NB4 (cell line): Measurements from ENCODE around the gene EXOC6.

Source experiments
- DNase-seq: peaks from one replicate; pipeline ENCODE4 v3.0.0; 2010; ENCODE audit warnings: low read depth
- H3K4me3 ChIP-seq: one replicate; pipeline ENCODE4 v1.5.1; 2011; ENCODE audit warnings: mild to moderate bottlenecking, low read depth, low read length, moderate library complexity
- MYC ChIP-seq: IDR thresholded peaks from 2 replicates; pipeline ENCODE4 v1.6.1; 2011; ENCODE audit warnings: low read depth, low read length
- POLR2A ChIP-seq: IDR thresholded peaks from 2 replicates; pipeline ENCODE4 v1.6.1; 2011; ENCODE audit warnings: mild to moderate bottlenecking; ENCODE audit not compliant: insufficient read length; ENCODE audit errors: extremely low read depth
- TF ChIP-seq, protein P1 (sequence below): IDR thresholded peaks from one replicate; pipeline ENCODE4 v1.5.1; 2012; ENCODE audit warnings: low read depth, low read length
- TF ChIP-seq, protein P2 (sequence below): IDR thresholded peaks from 2 replicates; pipeline ENCODE4 v1.6.1; 2011; ENCODE audit warnings: low read depth, low read length

Gene EXOC6

DNA sequence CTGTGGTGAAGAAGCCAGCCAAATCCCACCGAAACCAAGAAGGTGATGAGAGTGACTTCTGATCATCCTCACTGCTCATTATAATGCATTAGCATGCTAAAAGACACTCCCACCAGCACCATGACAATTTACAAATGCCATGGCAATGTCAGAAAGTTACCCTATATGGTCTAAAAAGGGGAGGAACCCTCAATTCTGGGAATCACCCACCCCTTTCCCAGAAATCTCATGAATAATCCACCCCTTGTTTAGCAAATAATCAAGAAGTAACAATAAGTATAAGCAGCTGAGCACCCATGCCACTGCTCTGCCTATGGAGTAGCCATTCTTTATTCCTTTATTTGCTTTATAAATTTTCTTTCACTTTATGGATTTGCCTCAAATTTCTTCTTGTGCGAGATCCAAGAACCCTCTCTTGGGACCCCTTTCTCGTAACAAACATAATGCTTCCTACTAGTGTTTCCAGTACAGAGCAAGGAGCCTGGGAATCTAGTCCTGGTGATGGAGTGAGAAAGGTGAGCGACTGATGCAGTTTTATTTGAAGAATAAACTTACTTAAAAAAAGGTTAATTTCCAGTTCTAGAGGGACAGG, 18.4 kb upstream of the EXOC6 start:
- DNase-seq, result no peak
- TF ChIP-seq, protein P1, sequence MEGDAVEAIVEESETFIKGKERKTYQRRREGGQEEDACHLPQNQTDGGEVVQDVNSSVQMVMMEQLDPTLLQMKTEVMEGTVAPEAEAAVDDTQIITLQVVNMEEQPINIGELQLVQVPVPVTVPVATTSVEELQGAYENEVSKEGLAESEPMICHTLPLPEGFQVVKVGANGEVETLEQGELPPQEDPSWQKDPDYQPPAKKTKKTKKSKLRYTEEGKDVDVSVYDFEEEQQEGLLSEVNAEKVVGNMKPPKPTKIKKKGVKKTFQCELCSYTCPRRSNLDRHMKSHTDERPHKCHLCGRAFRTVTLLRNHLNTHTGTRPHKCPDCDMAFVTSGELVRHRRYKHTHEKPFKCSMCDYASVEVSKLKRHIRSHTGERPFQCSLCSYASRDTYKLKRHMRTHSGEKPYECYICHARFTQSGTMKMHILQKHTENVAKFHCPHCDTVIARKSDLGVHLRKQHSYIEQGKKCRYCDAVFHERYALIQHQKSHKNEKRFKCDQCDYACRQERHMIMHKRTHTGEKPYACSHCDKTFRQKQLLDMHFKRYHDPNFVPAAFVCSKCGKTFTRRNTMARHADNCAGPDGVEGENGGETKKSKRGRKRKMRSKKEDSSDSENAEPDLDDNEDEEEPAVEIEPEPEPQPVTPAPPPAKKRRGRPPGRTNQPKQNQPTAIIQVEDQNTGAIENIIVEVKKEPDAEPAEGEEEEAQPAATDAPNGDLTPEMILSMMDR, result no peak
- TF ChIP-seq, protein P2, sequence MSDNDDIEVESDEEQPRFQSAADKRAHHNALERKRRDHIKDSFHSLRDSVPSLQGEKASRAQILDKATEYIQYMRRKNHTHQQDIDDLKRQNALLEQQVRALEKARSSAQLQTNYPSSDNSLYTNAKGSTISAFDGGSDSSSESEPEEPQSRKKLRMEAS, result no peak
- no peak for TF ChIP-seq POLR2A
- TF ChIP-seq MYC, result no peak
- H3K4me3 ChIP-seq, result no peak overlapping the region

DNA sequence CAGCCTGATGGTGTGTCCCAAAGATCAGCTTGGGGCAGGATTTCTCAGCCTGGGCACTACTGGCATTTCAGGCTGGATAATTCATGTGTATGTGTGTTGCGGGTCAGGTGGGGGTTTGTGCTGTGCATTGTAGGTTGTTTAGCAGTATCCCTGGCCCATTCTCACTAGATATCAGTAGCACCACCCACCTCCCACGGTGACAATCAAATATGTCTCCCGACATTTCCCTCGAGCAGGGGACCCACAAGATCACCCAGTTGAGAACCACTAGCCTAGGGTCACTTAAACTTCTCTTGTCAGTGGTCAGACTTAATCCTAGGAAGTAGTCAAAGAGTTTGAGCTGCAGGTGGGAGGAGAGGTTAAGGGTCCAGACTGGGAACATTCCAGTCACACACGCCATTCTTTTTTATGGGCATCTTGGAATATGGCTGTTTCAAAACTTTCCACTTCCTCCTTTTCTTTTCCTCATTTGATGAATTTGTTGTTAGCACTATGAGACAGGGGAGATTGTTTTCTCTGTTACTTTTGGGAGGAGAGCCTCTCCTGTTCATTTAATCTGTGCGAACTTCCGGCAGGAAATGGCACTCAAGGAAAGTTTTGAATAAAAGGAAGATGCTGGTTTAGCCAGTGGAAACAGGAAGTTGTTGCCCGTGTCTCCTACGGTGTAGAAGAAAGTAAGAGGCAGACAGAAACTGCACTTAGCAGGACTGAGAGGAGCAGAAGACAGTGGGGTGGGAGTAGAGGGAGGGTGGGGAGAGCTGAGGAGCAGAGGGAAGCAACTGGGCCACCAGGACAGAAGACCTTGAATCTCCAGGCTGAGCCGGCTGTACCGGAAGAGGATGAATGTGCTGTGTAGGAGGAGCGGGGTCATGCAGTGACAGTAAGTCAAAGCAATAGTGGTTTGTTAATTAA, 17.6 kb upstream of the EXOC6 start:
- peak; percentile 58 for DNase-seq
- TF ChIP-seq MYC (no peak), POLR2A (no peak)
- TF ChIP-seq, protein P2, result no peak
- TF ChIP-seq, protein P1, result no peak
- H3K4me3 ChIP-seq, result no peak overlapping the region

DNA sequence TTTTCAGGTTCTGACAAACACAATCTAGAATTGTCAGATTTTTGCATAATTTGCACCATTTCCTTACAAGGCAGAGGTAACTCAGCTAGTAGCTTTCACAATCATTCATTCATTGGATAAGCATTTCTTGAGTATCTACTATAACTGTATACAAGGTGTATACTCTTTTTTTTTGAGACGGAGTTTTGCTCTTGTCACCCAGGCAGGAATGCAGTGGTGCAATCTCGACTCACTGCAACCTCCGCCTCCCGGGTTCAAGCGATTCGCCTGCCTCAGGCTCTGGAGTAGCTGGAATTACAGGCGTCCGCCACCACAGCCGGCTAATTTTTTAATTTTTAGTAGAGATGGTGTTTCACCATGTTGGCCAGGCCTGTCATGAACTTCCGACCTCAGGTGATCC, 16.2 kb upstream of the EXOC6 start:
- no peak for DNase-seq
- TF ChIP-seq, protein P1, result no peak
- TF ChIP-seq, protein P2, result no peak
- TF ChIP-seq MYC, result no peak
- no peak for TF ChIP-seq POLR2A
- H3K4me3 ChIP-seq, result no peak overlapping the region

DNA sequence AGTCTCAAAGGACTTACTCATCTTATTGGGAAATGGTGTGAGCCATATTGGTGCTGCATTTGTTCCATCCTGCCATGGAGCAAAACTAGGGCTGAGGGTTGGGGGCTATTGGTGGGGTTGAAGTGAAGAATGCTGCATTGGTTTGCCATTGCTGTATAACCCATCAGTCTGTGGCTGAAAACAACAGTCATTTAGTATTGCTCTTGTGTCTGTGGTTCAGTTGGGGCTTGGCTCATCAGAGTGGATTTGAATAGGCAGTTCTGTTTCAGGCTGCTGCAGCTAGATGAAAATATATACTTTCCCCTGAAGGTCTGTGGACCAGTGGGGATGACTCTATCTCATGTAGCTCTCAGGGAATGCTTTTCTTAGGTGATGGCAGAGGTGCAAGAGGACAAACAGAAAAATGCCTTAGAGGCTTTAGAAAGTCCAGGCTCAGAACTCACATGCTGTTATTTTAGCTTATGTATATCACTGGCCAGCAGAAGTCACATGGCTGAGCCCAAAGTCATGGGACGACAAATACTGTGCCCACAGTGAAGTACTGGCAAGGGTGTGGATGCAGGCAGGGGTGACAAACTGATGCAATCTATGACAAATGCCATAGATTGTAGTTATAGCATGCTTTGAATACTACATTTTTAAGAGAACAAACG, 15.2 kb upstream of the EXOC6 start:
- TF ChIP-seq MYC (no peak), POLR2A (no peak)
- TF ChIP-seq, protein P1, result no peak
- TF ChIP-seq, protein P2, result no peak
- no peak for DNase-seq

DNA sequence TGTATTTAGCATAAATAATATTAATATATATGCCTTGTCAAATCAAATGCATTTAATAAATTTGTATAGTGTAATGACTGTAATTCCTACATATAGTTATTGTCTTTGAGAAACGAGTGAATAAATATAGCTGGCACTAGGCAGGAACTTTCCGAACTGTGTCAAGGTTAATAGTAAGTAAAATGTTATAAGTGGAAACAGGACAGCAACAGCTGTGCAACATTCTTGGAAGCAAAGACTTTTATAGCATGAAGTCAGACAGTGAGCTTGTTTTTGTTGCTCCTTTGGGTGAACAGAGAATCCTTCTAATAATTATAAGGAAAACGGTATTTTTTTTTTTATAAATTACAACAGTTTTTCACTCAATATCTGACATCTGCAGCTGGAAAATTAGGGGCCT, 14.0 kb upstream of the EXOC6 start:
- no peak for DNase-seq
- TF ChIP-seq POLR2A (no peak), MYC (no peak)
- TF ChIP-seq, protein P2, result no peak
- TF ChIP-seq, protein P1, result no peak
- no peak overlapping the region for H3K4me3 ChIP-seq

More for the DNA sequence above, 15.2 kb upstream of the EXOC6 start:
- H3K4me3 ChIP-seq, result no peak overlapping the region
